H1 (cell line): Measurements from ENCODE around the gene IL1R1. TPM values are rescaled to one million over a fixed set of nuclear protein-coding genes. Genes with fewer than 3 reads are reported as not detected.

Experiments used
- CTCF ChIA-PET: fragments of 300-600 bp; sonication (Branson Sonifier 250); formaldehyde crosslinking; loops from one replicate; lab custom pipeline; 2021; ENCODE audit not compliant: partially characterized antibody; lab: Charles Lee
- POLR2A ChIA-PET: fragments of 300-600 bp; sonication (Branson Sonifier 250); formaldehyde crosslinking; loops from one replicate; lab custom pipeline; 2021; ENCODE audit warnings: inconsistent platforms; ENCODE audit not compliant: partially characterized antibody; lab: Charles Lee
- DNase-seq, 2 experiments: peaks; one replicate each; pipeline versions ENCODE4 v3.0.0 to v3.0.0-alpha.2; 2010 to 2022; ENCODE audit warnings: low spot score in 2 of 2, low read depth in 1 of 2, mixed read lengths in 1 of 2
- FAIRE-seq: peaks from 2 replicates; lab custom pipeline; 2011; peaks lifted over from hg19 to GRCh38; lab: Jason Lieb, UNC
- H2AFZ ChIP-seq: 2 replicates; pipeline ENCODE4 v1.8.1; 2012; ENCODE audit warnings: low read length, inconsistent platforms
- H2AK5ac ChIP-seq: 2 replicates; pipeline ENCODE4 v1.6.1; 2013; ENCODE audit warnings: low read depth, low read length
- H2BK120ac ChIP-seq: replicated peaks from 2 replicates; pipeline ENCODE3; 2013; ENCODE audit warnings: low read depth, low read length, inconsistent platforms
- H2BK12ac ChIP-seq: 2 replicates; pipeline ENCODE4 v1.6.1; 2013; ENCODE audit warnings: low read depth, low read length
- H2BK15ac ChIP-seq: 2 replicates; pipeline ENCODE4 v1.6.1; 2013; ENCODE audit warnings: low read length
- H2BK20ac ChIP-seq: 2 replicates; pipeline ENCODE4 v1.6.1; 2013; ENCODE audit warnings: low read length
- H2BK5ac ChIP-seq: 2 replicates; pipeline ENCODE4 v1.6.1; 2013; ENCODE audit warnings: low read depth, low read length
- H3K14ac ChIP-seq: 2 replicates; pipeline ENCODE4 v1.6.1; 2013; ENCODE audit warnings: inconsistent platforms; ENCODE audit not compliant: insufficient read length
- H3K18ac ChIP-seq: 2 replicates; pipeline ENCODE4 v1.6.1; 2013; ENCODE audit warnings: low read length; ENCODE audit errors: extremely low read depth
- H3K23ac ChIP-seq: 2 replicates; pipeline ENCODE4 v1.6.1; 2013; ENCODE audit warnings: inconsistent platforms; ENCODE audit not compliant: insufficient read length
- H3K23me2 ChIP-seq: 2 replicates; pipeline ENCODE4 v1.6.1; 2013; ENCODE audit warnings: low read depth, low read length
- H3K27ac ChIP-seq: 2 replicates; pipeline ENCODE4 v1.6.1; 2011; ENCODE audit warnings: low read depth, low read length, inconsistent platforms
- H3K27me3 ChIP-seq, 4 experiments: replicated peaks in 1 of 4; 1 replicate in 1 of 4; 2 replicates in 3 of 4; pipeline versions ENCODE4 v1.6.1 to v1.8.1; 2011 to 2013; ENCODE audit warnings: low read length in 3 of 4, mild to moderate bottlenecking in 3 of 4, inconsistent platforms in 2 of 4, mixed read lengths in 2 of 4, moderate library complexity in 1 of 4; ENCODE audit not compliant: control insufficient read depth in 3 of 4, insufficient read depth in 3 of 4; ENCODE audit errors: extremely low read depth in 1 of 4
- H3K36me3 ChIP-seq, 4 experiments: 2 replicates each; pipeline versions ENCODE4 v1.6.1 to v1.8.1; 2011 to 2013; ENCODE audit warnings: mild to moderate bottlenecking in 4 of 4, low read length in 3 of 4, moderate library complexity in 2 of 4, control low read depth in 1 of 4, inconsistent platforms in 1 of 4; ENCODE audit not compliant: insufficient read depth in 4 of 4, control insufficient read depth in 2 of 4
- H3K4ac ChIP-seq: replicated peaks from 2 replicates; pipeline ENCODE3; 2013; ENCODE audit warnings: low read length, low read depth, mixed read lengths, inconsistent platforms; ENCODE audit not compliant: insufficient read length
- H3K4me1 ChIP-seq, 4 experiments: replicated peaks in 1 of 4; 1 replicate in 1 of 4; 2 replicates in 3 of 4; pipeline versions ENCODE4 v1.6.1 to v1.8.1; 2011 to 2013; ENCODE audit warnings: low read length in 3 of 4, inconsistent platforms in 2 of 4, mixed read lengths in 1 of 4; ENCODE audit not compliant: insufficient read depth in 4 of 4, control insufficient read depth in 3 of 4
- H3K4me2 ChIP-seq, 2 experiments: 2 replicates each; pipeline versions ENCODE4 v1.6.1 to v1.8.1; 2011 to 2013; ENCODE audit warnings: low read depth in 2 of 2, low read length in 2 of 2, control low read depth in 1 of 2, inconsistent platforms in 1 of 2, mild to moderate bottlenecking in 1 of 2; ENCODE audit not compliant: insufficient read depth in 1 of 2
- H3K4me3 ChIP-seq, 4 experiments: fragments of 200-600, 300-600 bp in 1 of 4; sonication (generic), shearing (Covaris generic), sonication (Bioruptor Twin) in 1 of 4; 2 replicates each; pipeline versions ENCODE4 v1.5.1 to v1.8.1; 2011 to 2016; ENCODE audit warnings: low read length in 4 of 4, low read depth in 3 of 4, control low read depth in 2 of 4, inconsistent platforms in 2 of 4, mild to moderate bottlenecking in 2 of 4, mixed read lengths in 1 of 4, moderate library complexity in 1 of 4; ENCODE audit not compliant: insufficient read depth in 2 of 4; ENCODE audit errors: extremely low read depth in 1 of 4
- H3K56ac ChIP-seq: replicated peaks from 2 replicates; pipeline ENCODE3; 2013; ENCODE audit warnings: low read depth, mild to moderate bottlenecking, mixed read lengths, low read length, inconsistent platforms; ENCODE audit not compliant: insufficient read length
- H3K79me1 ChIP-seq: 2 replicates; pipeline ENCODE4 v1.6.1; 2013; ENCODE audit warnings: low read depth, low read length, control low read depth
- H3K79me2 ChIP-seq, 2 experiments: 2 replicates each; pipeline versions ENCODE4 v1.6.1 to v1.8.1; 2012 to 2013; ENCODE audit warnings: low read length in 2 of 2, mild to moderate bottlenecking in 2 of 2, inconsistent platforms in 1 of 2; ENCODE audit not compliant: insufficient read depth in 2 of 2, control insufficient read depth in 1 of 2
- H3K9ac ChIP-seq, 4 experiments: replicated peaks in 1 of 4; 1 replicate in 1 of 4; 2 replicates in 3 of 4; pipeline versions ENCODE4 v1.6.1 to v1.8.1; 2011 to 2013; ENCODE audit warnings: low read depth in 3 of 4, low read length in 3 of 4, control low read depth in 2 of 4, mild to moderate bottlenecking in 2 of 4, moderate library complexity in 2 of 4, inconsistent platforms in 1 of 4; ENCODE audit errors: extremely low read depth in 1 of 4
- H3K9me3 ChIP-seq, 2 experiments: 2 replicates each; pipeline versions ENCODE4 v1.6.1 to v1.8.1; 2012 to 2013; ENCODE audit warnings: mild to moderate bottlenecking in 2 of 2, moderate library complexity in 2 of 2, control low read depth in 1 of 2, inconsistent platforms in 1 of 2, low read depth in 1 of 2, low read length in 1 of 2, mixed read lengths in 1 of 2; ENCODE audit not compliant: insufficient read depth in 2 of 2
- H4K20me1 ChIP-seq, 2 experiments: replicated peaks in 1 of 2; 2 replicates each; pipeline versions ENCODE3 to v1.8.1; 2011 to 2013; ENCODE audit warnings: inconsistent platforms in 2 of 2, low read length in 2 of 2, mild to moderate bottlenecking in 1 of 2; ENCODE audit not compliant: insufficient read depth in 2 of 2, control insufficient read depth in 1 of 2
- H4K5ac ChIP-seq: 2 replicates; pipeline ENCODE4 v1.6.1; 2013; ENCODE audit warnings: low read length, low read depth, mixed read lengths, inconsistent platforms; ENCODE audit not compliant: insufficient read length
- H4K8ac ChIP-seq: 2 replicates; pipeline ENCODE4 v1.8.0; 2013; ENCODE audit warnings: mild to moderate bottlenecking, moderate library complexity, low read length, inconsistent platforms; ENCODE audit not compliant: insufficient read depth; ENCODE audit errors: extremely low read depth
- H4K91ac ChIP-seq: replicated peaks from 2 replicates; pipeline ENCODE3; 2013; ENCODE audit warnings: low read length, mixed read lengths, inconsistent platforms; ENCODE audit not compliant: insufficient read length
- ATF2 ChIP-seq: IDR thresholded peaks from 2 replicates; pipeline ENCODE4 v1.6.1; 2012; ENCODE audit warnings: low read length, inconsistent platforms
- CBX5 ChIP-seq: fragments of 300-800, 300-1000 bp; sonication (generic); IDR thresholded peaks from 2 replicates; pipeline ENCODE4 v1.7.1; 2016; ENCODE audit warnings: antibody characterized with exemption, low read length, low read depth
- GABPA ChIP-seq: IDR thresholded peaks from 2 replicates; pipeline ENCODE4 v1.6.1; 2011; ENCODE audit warnings: mild to moderate bottlenecking, low read length, moderate library complexity, borderline replicate concordance; ENCODE audit not compliant: insufficient read depth
- JUN ChIP-seq: IDR thresholded peaks from 2 replicates; pipeline ENCODE4 v1.6.1; 2011; ENCODE audit warnings: low read depth, mild to moderate bottlenecking, improper control_type of control experiment, low read length
- KDM4A ChIP-seq: IDR thresholded peaks from one replicate; pipeline ENCODE4 v1.7.1; 2012; ENCODE audit warnings: low read depth, mild to moderate bottlenecking, moderate library complexity, low read length, inconsistent platforms; ENCODE audit not compliant: severe bottlenecking
- POLR2AphosphoS5 ChIP-seq: IDR thresholded peaks from 2 replicates; pipeline ENCODE4 v1.6.1; 2011; ENCODE audit warnings: low read depth, low read length
- RNF2 ChIP-seq: fragments of 200-900, 300-1000 bp; sonication (generic); IDR thresholded peaks from 2 replicates; pipeline ENCODE4 v1.7.1; 2016; ENCODE audit warnings: borderline replicate concordance, low read depth, mild to moderate bottlenecking, antibody characterized with exemption, low read length; ENCODE audit not compliant: poor library complexity, severe bottlenecking; ENCODE audit errors: missing control alignments
- RXRA ChIP-seq: IDR thresholded peaks from 2 replicates; pipeline ENCODE4 v1.6.1; 2011; ENCODE audit warnings: low read depth, mild to moderate bottlenecking, low read length, moderate library complexity; ENCODE audit not compliant: insufficient read depth
- SAP30 ChIP-seq: fragments of 300-600 bp; sonication (generic); IDR thresholded peaks from 2 replicates; pipeline ENCODE4 v1.7.1; 2012; ENCODE audit warnings: low read length, moderate library complexity, mild to moderate bottlenecking, inconsistent platforms; ENCODE audit not compliant: insufficient read depth, insufficient replicate concordance
- SIX5 ChIP-seq: IDR thresholded peaks from 2 replicates; pipeline ENCODE4 v1.6.1; 2011; ENCODE audit warnings: mild to moderate bottlenecking, low read depth, low read length
- SRF ChIP-seq: IDR thresholded peaks from 2 replicates; pipeline ENCODE4 v1.6.1; 2011; ENCODE audit warnings: mild to moderate bottlenecking, low read depth, low read length, moderate library complexity
- TAF1 ChIP-seq: IDR thresholded peaks from 2 replicates; pipeline ENCODE4 v1.6.1; 2011; ENCODE audit warnings: mild to moderate bottlenecking, low read depth, low read length
- WGBS, 2 experiments: shearing (Covaris generic) in 1 of 2; methylation state at CpG; one replicate each; pipeline versions ENCODE4 v1.1.6 to v1.1.7; 2013 to 2015; ENCODE audit warnings: low lambda C conversion rate in 2 of 2, mixed read lengths in 2 of 2, inconsistent platforms in 1 of 2, low coverage in 1 of 2, missing lambda C conversion rate in 1 of 2; ENCODE audit not compliant: insufficient replicate concordance in 2 of 2, insufficient coverage in 1 of 2, insufficient read length in 1 of 2; ENCODE audit errors: extremely low coverage in 1 of 2, missing lambda C conversion rate in 1 of 2; 5-methylcytosine and 5-hydroxymethylcytosine counted together
- polyA plus RNA-seq, 7 experiments: library from polyadenylated mRNA; depleted of rRNA in 3 of 7; stranded (reverse) in 5 of 7; unstranded in 2 of 7; fragments of >200 nt in 5 of 7; fragments of 200-250 nt in 2 of 7; gene quantifications; 1 replicate in 5 of 7; 2 replicates in 1 of 7; 4 replicates in 1 of 7; pipeline versions ENCODE4 v1.2.1 to v1.2.3, GENCODE V29; 2011 to 2013; ENCODE audit warnings: missing spikeins in 2 of 7, mixed read lengths in 2 of 7
- total RNA-seq: library from RNA; stranded (reverse); fragmentation: NEBNext Ultra II Directional; extraction: Animal tissue kit (Norgen Biotek cat#: 25700); gene quantifications from 2 replicates; pipeline ENCODE4 v1.2.1, GENCODE V29; 2021

IL1R1 gene
- total and polyA plus RNA-seq, 2 of the 8 experiments (the other 6 are each of a cell fraction or from before 2014, with no cell fraction given) = 0.34 to 0.47 TPM

DNA sequence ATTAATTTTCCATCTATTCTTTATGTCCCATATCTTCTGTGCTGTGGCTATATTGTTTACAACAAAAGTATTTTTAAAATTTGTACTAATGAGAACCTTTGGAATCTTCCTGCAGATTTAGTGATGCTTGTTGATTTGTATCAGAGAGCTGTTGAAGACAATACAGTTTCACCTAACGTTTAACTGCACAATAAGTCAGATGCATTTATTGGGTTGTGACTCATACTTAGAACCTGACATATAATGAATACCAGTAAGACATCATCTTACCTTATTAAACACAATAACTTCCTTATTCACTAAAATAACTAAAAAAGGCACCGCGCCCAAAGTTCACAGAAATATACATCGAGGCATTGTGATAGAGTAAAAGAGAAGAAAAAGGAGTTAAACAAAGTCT lies 43.8 kb upstream of the IL1R1 start:
- Histone ChIP-seq H3K14ac (no peak overlapping the region), H2BK5ac (no peak overlapping the region), H3K18ac (no peak overlapping the region), H3K27me3 (no peaks in the 10 kb centered on the region), H3K4me3 (no peak overlapping the region), H2BK12ac (no peak overlapping the region), H3K4ac (no peak overlapping the region), H3K9me3 (peaks cover 0 to 5% of the 10 kb centered on the region in 2 experiments; a peak in 1 of 4 replicates), H2BK120ac (no peak overlapping the region), H3K23me2 (no peaks in the 10 kb centered on the region), H3K9ac (no peak overlapping the region), H3K79me2 (no peaks in the 10 kb centered on the region), H2AFZ (no peak overlapping the region), H3K4me2 (no peak overlapping the region), H4K20me1 (no peaks in the 10 kb centered on the region), H2BK15ac (no peak overlapping the region), H3K36me3 (no peaks in the 10 kb centered on the region), H3K56ac (no peak overlapping the region), H4K91ac (no peak overlapping the region), H4K5ac (no peak overlapping the region), H3K4me1 (no peaks in the 10 kb centered on the region), H2BK20ac (no peak overlapping the region), H2AK5ac (no peak overlapping the region), H3K27ac (no peak overlapping the region), H3K79me1 (no peaks in the 10 kb centered on the region), H3K23ac (no peak overlapping the region), H4K8ac (no peak overlapping the region)
- WGBS, 2 experiments = 88% methylated on average over 4 of the region's 4 CpGs; no CpG with 5 or more reads in 1 of the 2 experiments
- ChIA-PET POLR2A (no interaction called here), CTCF (interaction anchor here (0.7 to 1.5 kb wide), 3 partner anchors 93 to 1164 kb away, joined by 3 read pairs; no protein-coding TSS in a partner anchor)
- DNase-seq (no peak), FAIRE-seq (no peak)
- TF ChIP-seq SRF (no peak), JUN (no peak), TAF1 (no peak), RXRA (no peak), POLR2AphosphoS5 (no peak), RNF2 (no peak), SAP30 (no peak), CBX5 (no peak), SIX5 (no peak), KDM4A (no peak), GABPA (no peak), ATF2 (no peak)
